ENCODE measurements around the gene FBXL15.
"Not testable (repeated sequence)": the region's sequence is repeated elsewhere in the genome, so short reads cannot be mapped to it uniquely, and the experiment has no call there.

The FBXL15 gene

DNA sequence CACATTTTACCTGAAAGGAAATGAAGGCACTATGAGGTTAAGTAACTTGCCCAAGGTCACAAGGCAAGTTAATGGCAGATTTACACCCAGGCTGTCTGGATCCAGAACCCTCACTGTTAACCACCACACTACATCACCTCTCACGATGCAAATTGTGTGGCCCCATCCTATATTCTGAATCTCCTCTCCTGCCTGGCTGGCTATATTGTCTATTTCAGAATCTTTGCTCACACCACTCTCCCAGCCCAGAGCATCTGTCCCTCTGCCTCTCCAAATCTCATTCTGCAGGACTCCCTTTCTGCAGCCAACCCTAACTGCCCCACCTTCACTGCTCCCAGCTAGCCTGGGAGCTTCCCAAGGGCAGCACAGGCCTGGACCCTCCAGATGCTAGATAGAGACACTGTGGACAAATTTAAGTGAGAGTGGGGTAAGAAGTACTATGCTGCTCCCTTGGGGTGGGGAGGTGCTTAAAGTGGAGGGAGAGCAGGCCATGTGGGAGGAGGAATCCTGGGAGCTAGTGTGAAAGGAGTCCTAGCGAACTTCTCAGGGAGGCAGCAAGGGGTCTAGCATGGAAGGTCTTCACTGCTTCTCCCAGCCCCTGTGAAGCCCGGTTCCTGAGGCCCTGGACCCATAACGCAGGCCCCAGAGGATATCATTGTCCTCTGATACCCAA is 11.0 kb downstream of the FBXL15 start:
- DNase-seq, result peak in 1 of 2 experiments; percentile 28

DNA sequence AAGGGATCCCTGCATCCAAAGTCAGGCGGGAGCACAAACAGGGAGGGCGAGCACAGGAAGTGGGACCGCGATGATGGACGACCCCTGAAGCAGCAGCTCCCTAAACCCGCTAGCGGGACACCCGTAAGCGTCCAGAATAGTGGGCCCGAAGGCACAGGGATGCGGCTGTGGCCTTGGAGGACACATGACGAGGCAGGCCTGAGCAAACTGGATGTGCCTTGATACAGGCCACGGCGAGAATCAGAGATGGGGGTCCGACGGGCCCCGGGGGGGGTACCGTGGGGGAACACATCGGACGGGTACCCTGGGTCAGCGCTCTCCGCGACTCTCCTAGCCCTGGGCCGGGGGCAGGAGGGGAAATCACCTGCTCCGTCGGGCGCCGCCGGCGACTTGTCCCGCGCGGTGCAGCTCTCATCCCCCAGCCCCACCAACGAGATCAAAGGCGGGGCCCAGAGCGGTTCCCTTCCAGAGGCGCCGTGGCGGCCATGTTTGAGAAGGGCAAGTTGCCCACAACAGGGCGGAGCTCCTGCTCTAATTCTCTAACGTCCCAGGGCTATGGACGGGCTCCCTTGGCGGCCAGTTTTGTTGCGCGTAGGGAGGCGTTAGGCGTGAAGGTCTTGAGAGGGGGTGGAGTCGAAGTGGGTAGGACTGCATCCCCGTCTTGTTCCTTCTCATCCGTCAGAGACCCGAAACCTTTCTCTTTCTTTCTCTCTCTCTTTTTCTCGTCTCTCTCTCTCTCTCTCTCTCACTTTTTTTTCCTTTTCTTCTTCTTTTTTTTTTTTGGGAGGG is 11.7 kb downstream of the FBXL15 start, which contains the start of gene CUEDC2:
Gene CUEDC2 (minus strand): TSS at position 413 of the 789 bp plus-strand sequence. CDS start 7,386 bp downstream, outside the sequence.
- peak; percentile 91 to 96 for DNase-seq

DNA sequence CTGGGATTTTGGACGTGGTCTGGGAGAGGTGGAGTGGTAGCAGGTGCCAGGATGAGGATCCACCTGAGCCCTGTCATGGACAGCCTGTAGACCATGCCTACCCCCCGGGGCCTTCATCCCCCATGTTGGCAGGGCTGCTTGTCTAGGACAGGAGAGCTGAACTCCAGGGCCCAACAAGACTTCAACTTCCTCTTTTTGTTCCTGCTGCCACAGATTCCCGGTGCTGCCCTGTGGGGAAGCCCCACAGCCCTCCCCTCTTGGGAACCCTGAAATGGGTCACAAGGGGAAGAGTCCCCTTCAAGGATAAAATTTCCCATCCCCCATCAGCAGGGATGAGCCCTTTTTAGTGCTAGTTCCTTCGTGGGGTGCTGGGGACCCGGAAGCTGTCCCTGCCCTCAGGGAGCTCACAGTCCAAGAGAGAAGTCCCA is 13.0 kb downstream of the FBXL15 start:
- DNase-seq, result no peak

DNA sequence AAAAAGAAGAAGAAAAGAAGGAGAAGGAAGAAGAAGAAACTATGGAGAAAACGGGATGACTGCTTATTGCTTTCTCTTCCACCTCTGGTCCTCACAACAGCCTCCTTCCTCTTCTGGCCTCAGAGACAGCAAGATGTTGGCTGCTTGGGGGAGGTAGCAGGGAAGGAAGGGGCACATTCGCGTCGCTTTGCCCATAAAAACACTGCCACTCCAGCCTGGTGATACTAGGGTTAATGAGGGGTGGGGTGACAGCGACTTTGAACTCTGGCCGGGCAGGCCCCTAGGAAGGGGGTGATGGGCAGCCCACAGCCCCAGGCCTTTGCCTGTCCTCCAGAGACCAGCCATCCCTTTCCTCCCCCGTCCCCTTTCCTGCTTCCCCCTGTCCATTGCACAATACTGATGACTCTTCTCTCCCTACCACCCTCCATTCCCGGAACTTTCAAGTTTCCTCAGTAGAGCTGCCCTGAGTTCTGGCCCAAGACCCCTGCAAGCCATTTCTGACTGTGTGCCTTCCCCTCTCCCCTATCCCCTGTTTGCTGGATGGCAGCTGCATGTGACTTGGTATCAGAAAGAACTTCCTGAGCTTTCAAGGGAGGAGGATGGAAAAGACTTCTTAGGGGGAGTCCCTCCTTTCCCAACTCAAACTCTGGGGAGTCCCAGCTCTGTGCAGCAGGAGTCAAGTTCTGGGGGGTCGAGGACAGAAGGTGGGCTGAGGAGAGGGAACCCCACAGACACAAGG is 13.9 kb downstream of the FBXL15 start:
- DNase-seq, result no peak

DNA sequence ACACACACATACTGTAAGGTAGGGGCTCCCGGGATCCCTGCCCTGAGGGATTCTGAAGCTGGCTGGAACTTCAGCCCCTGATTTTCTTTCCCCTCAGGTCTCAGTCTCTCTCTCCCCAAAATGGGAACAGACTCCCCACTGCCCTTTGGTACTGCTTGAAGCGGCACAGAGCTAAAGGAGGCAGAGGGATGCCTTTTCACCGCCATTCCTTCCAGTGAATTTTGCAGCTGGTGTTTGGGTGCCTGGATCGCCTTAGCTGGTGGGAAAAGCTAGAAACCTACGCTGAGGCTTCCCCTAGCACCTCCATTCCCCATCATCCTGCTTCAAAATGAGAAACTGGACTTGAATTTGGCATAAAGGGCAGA is 14.5 kb downstream of the FBXL15 start:
- DNase-seq, result no peak

DNA sequence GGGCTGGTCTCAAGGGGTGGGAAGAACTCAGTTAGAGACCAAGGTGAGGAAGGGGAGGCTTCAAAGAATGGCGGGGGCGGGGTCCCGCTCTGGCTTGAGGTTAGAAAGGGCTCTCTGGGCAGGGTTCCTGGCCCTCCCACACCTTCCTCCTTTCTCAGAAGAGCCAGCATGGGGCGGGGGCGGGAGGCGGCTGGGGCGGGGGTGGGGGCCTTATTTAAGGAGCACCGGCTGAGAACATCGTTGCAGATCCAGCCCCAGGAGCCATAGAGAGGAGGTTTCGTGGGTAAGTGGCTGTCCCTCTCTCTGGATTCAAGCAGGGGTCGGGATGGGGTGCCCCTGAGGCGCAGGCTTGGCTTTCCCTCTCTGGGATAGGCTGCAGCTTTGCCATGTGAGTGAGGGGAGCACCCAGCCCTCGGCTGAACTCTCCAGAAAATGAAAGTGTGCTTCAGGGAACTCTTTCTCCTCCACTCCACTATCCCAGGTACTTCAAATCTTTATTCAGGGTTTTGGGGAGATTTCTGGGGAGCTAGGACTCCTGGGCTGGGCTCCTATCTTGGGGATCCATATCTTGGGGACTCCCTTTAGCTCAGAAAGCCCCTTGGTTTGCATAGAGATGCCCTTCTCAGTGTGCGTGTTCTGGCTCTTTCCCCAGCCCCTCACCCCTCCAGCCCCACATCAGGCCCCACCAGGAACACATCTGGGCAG is 15.0 kb downstream of the FBXL15 start:
- no peak for DNase-seq

DNA sequence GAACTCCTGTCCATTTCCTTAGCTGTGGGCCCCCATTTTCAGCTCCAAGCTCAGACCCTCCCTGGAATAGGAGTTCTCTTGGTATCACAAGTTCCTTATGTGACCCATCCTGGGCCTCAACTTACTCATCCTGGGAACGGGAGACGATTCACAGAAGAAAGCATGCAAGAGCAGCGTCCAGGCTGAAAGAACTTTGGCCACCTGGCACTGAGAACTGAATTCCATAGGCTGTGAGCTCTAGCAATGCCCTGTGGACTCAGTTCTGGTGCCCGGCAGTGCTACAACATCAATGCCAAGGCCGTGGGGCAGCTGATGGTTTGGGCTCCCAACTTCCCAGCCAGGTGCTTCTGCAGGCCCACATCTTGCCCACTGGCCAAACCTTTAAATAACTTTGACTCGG is 15.7 kb downstream of the FBXL15 start:
- DNase-seq, result no peak

DNA sequence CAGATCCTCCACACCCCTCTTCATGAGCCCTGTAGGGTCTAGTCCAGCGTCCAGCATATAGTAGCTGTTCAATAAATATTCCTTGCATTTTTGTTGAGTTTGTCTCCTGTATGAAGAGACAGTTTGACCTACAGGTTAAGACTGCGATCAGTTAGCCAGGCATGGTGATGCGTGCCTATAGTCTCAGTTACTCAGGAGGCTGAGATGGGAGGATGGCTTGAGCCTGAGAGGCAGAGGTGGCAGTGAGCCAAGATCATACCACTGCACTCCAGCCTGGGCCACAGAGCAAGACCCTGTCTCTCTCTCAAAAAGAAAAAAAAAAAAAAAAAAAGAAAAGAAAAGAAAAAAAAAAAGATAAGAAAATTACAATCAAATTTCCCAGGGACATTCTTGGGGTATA is 16.9 kb downstream of the FBXL15 start:
- no peak for DNase-seq

DNA sequence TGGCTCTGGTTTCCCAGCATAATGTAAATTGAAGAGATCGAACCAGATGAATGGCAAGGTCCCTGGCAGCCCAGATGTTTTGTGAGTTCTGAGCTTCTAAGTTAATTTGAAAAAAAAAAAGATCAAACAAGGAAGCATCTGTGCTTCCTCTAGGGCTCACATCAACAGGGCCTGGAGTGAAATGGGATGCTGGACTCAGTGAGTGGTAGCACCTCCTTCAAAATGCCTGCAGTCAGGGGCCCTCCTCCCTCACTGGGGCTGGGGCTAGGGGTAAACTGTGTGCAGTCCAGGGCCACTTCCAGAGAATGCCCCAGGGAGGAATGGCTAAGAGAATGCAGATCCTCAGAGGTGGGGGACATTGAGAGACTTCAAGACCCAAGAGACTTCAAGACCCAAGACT is 17.7 kb downstream of the FBXL15 start:
- DNase-seq, result no peak

DNA sequence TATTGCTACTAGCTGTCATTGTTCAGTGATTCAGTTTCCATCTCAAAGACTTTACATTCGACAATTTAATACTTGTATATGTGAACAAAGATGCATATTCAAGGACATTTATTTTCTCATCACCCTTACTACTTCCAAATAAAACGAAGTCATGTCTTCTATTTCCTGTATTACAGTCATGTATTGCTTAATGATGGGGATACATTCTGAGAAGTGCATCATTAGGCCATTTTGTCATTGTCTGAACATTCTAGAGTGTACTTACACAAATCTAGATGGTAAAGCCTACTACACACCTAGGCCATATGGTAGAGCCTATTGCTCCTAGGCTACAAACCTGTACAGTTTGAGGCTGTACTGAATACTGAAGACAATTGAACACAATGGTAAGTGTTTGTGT is 24.2 kb downstream of the FBXL15 start:
- DNase-seq, result no peak

DNA sequence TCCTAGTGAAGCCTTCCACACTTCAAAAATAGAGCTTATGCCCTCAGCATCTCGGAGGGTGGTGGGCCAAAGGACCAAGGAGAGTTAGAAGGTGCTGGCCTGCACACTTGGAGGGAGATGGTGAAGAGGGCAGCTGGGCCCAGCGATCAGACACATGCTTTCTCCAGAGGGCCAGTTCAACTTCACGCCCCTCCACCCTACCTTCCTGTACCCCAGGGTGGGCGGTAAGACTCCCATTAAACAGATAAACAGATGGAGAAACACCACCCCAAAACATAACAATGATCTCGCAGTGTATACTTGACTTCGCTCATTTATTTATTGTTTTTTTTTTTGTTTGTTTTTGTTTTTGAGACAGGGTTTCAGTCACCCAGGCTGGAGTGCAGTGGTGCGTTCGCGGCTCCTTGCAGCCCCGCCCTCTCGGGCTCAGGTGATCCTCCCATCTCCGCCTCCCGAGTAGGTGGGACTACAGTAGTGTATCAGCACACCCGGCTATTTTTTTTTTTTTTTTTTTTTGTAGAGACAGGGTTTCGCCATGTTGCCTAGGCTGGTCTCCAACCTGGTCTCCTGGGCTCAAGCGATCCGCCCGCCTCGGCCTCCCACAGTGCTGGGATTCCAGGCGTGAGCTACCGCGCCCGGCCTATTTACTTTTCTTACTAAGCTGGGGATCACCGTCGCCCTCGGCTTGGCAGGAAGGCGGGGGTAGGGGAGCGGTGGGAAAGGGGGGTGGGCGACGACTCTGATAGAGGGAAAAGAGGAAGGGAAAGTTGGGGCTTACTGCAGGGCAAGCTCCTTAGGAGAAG is 28.9 kb downstream of the FBXL15 start:
- peak; percentile 52 to 81 for DNase-seq

DNA sequence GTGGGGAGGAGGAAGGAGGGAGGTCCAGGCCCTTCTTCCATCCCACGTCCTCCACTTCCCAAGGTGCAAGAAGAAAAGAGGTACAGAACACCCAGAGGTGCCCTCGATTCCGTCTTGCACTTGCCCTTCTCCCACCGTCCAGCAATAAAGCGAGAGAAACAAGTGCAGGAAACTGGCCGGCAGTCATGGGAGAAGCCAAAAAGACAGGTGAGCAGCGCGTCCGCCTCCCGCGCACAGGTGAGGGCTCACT is 29.4 kb downstream of the FBXL15 start:
- no peak for DNase-seq

DNA sequence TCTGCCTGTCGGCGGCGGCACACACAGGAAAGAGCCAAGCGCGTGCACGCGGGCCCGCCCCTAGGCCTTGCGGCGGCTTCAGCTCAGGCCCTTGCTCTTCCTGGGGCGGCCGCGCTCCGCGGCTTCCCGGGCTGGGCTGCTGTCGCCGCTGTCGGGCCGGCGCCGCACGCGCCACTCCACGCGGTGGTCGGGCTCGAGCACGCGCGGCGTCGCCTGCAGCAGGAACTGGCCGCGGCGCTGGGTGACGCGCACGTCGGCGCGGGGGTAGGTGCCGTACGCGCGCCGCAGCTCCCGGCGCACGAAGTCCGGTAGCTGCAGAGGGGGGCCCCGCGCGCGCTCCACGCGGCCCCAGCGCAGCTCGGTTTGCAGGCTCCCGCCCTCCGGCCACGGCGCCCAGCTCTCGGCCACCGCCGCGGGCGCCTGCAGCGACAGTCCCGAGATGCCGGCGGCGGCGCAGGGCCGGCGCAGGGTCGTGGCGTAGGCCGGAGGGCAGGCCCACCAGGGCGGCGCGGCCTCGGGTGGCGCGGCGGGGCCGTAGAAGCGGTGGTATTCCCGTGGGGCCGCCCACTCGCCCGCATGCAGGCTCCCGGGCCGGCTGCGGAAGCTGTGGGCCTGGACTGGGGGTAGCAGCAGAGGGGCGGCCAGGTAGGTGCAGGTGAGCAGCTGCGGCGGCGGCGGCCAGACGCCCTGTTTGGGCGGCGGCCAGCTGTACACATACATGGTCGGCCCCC is 29.9 kb downstream of the FBXL15 start:
- peak; percentile 38 to 89 for DNase-seq

DNA sequence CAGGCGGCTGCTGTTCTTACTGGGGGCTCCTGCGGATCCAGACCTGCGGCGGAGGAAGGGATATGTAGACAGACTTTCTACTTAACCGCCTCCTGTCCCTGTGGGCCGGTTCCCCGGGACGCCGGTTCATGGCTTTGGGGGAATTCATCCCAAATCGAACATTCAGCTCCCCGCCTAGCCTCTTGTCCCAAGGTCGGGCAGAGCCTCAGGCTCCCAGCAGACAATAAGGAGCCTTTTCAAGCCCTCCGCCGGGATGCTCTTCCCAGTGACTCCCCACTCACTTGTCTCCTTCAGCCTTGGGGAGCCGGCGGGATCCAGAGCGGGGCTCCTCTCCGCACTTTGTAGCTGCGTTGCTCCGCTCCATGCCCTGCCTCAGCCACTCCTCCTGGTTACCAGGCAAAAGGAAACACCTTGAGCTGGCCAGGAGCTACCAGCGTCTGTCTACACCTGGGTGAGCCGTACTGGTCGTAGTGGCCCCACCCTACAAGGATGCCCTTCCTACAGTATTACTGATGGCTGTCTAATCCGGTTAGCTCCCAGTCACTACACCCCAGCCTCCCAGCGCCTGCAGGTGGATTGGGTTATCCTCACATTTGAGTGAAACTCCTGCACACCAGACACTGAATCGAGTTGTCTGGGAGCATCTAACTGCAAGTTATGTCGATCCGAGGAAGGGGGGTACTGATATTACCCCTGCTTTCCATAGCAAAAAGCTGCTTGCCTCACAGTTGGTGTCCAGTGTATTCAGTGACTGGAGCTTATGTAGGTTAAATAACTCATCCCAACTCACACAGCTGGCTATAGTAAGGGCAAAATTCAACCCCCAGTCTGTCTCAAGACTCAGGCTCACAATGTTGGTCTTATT is 30.7 kb downstream of the FBXL15 start, which contains the start of gene C10orf95:
Gene C10orf95 (minus strand): TSS at position 439 of the 865 bp plus-strand sequence. CDS start 450 bp downstream, outside the sequence.
- DNase-seq, result peak in 1 of 2 experiments; percentile 40

DNA sequence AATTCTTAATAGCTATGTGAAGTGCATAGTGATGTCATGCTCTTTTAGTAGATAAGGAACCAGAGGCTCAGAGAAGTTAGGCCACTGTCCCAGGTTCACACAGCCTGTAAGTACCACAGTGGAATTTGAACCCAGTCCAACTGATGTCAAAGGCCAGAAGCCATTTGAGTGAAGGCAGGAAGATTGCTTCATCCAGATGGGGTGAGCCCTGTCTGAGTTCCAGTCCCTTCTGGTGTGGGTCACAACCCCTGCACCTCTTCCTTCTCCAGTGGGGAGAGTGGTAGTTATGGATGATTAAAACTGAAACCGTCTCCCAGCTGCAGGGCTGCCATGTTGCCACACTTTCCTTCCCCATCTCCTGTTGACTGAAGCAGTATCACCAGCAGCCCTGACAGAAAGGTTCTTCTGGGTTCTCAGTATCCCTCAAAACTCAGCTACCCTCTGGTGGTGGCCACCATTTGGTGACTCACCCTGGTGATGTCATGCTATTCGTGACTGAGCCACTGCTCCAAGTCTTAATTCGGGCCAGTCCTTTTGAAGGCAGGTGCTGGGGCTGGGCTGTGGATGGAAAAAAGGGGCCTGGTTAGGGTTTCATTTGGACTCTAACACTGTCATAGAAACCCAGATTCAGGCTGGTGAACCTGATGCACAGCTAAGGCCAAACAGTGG is 32.2 kb downstream of the FBXL15 start:
- no peak for DNase-seq

DNA sequence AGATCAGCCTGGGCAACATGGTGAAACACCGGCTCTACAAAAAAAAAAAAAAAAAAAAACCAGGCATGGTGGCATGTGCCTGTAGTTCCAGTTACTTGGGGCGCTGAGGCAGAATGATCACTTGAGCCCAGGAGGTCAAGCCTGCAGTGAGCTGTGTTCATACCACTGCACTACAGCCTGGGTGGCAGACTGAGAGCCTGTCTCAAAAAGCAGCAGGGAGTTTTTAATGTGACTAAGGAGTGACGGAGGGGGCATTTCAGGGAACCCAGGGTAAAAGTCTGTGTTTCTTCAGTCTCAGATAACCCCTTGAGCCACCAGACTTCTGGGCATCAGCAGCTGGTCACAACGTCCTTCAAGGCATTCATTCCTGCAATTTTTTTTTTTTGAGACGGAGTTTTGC is 32.9 kb downstream of the FBXL15 start:
- no peak for DNase-seq

DNA sequence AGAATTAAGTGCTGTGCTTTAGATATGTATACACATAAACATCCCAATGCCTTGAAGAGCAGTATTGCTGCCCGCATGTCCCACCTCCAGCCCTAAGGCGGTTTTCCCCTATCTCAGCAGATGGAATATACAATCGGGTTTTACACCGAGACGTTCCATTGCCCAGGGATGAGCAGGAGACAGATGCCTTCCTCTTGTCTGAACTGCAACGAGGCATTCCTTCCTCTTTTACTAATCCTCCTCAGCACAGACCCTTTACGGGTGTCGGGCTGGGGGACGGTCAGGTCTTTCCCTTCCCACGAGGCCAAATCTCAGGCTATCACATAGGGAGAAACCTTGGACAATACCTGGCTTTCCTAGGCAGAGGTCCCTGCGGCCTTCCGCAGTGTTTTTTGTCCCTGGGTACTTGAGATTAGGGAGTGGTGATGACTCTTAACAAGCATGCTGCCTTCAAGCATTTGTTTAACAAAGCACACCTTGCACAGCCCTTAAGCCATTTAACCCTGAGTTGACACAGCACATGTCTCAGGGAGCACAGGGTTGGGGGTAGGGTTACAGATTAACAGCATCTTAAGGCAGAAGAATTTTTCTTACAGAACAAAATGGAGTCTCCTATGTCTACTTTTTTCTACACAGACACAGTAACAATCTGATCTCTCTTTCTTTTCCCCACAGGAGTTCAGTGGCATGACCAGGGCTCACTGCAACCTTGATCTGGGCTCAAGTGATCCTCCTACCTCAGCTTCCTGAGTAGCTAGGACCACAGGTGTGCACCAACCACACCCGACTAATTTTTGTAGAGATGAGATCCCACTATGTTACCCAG is 34.2 kb downstream of the FBXL15 start:
- not testable (repeated sequence) for DNase-seq

DNA sequence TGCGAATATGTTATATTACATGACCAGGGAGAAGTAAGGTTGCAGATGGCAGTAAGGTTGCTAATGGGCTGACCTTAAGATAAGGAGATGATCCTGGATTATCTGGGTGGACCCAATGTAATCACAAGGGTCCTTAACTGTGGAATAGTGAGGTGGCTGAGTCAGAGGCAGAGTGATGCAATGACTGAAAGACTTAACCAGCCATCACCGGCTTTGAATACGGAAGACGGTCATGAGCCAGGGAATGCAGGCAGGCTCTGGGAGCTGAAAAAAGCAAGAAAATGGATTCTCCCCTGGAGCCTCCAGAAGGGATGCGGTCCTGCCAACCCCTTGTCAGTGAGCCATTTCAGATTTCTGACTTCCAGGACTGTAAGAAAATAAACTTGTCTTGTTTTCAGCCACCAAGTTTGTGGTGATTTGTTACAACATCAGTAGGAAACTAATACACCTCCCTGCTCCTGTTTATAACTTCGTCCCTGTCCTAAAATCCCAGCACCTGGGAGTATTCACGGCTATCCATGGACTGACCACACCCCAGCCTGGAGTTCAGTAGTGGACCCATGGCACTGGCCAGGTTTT is 35.3 kb downstream of the FBXL15 start:
- no peak for DNase-seq
